GM12874 (cell line): Measurements from ENCODE around the gene CDHR2.

Experiments
- CTCF ChIP-seq: IDR thresholded peaks from 2 replicates; pipeline ENCODE4 v1.5.1; 2011; ENCODE audit warnings: low read depth, mild to moderate bottlenecking, control low read depth, low read length, moderate library complexity; ENCODE audit not compliant: insufficient read depth

The CDHR2 gene

GRCh38 chr5:176624938-176625337 is 75.8 kb downstream of the CDHR2 start:
- TF ChIP-seq CTCF = no peak

GRCh38 chr5:176625512-176625911 is 76.4 kb downstream of the CDHR2 start:
- TF ChIP-seq CTCF = no peak

GRCh38 chr5:176625966-176626875 is 77.1 kb downstream of the CDHR2 start:
- TF ChIP-seq CTCF = no peak

DNA sequence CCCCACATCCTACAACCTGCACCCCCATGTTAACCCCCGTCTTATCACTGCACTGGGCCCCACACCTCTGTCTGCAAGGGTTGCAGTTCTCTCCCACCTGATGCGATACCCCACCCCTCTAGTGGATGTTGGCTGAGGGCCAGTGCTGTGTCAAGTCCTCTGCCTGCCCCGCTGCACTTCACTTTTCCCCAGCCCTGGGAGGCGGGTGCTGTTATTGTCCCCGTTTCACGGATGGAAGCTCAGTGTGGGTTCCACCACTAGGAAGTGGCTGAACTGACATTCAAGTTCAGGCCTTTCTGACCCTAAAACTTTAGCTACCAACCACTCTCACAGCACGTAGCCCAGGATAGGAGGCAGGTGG is 77.7 kb downstream of the CDHR2 start:
- no peak for TF ChIP-seq CTCF

DNA sequence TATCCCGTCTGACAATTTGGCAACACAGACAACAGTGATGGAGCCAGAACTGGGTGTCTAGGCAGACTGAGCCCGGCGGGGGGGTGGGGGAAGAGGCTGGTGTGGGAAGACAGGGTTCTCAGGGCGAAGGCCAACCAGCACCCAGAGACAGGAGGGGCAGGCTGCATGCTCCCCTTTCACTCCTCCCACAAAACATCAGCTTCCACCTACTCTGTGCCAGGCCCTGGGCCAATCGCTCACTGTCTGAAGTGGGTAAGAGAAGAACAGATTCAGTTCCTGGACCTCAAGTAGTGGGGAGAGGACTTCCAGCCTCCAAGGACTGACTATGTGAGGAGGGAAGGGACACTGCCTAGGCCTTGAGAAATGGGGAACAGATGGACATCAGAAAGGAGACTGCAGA is 78.4 kb downstream of the CDHR2 start:
- no peak for TF ChIP-seq CTCF

DNA sequence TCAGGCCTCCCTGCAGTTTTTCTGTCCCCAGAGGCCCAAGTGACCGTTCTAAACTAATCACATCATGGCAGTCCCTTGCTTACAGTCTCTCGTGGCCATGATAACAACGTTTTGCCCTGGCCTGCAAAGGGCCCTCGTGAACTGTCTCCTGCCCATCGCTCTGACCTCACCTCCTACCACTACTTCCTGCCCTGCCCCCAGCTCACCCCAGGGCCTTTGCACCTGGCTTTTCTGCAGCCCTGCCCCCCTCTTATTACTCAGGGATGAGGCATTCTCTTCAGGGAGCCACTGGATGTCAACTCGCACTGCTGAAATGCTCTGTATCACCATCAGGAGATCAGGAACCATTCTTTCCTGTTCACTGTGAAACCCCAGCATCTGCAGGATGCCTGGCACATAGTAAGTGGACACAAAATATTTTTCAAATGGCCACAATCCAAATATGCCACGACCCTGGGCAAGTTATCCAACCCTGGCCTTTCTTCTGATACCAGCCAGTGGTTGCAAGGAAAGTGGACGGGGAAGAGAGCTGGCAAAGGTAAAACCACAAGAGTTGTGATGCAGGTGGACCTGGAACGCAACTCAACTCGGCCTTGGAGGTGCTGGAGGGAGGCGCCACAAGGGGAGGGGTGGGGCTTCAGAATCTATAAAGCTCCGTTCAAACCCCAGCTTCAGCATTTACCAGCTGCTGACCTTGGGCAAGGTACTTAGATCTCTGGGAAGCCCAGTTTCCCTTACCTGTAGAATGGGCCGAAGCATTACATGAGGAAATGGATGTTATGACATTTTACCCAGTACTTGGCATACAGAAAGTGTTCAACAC is 79.5 kb downstream of the CDHR2 start:
- TF ChIP-seq CTCF = no peak

DNA sequence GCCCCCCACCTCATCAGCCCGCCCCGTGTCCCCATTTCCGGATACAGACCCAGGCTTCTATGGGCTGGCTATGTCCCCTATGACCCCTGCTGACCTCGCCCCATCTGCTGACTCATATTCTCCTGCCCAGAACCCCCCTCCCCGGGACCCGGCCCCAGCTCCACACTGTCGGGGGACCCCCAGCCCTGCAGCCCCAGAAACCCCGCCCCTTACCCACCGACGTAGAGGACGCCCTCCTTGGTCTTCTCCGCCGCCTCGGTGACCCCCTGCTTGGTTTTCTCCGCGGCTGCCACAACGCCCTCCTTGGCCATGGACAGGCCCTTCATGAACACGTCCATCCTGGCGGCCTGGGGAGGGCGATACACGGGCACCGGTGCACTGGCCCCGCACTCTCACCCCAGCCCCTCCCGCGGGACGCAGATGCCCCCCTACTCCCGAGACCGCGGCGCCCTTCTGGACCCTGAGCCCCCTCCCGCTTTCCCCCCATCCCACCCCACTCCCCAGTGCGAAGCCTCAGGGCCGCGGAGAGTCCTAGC is 80.2 kb downstream of the CDHR2 start:
- TF ChIP-seq CTCF = no peak
